Motor neuron (in vitro differentiated cells): ENCODE measurements around the gene VPS29. TPM values are rescaled to one million over a fixed set of nuclear protein-coding genes. Genes with fewer than 3 reads are reported as not detected.
"Not testable (repeated sequence)": the region's sequence is repeated elsewhere in the genome, so short reads cannot be mapped to it uniquely, and the experiment has no call there.

Source experiments
- ATAC-seq, 8 experiments: fragments of 200-7000 bp; cut with Tn5 transposase; replicated peaks in 6 of 8; 2 replicates each; pipeline ENCODE4 v1.8.0; 2021; ENCODE audit warnings: mild to moderate bottlenecking in 8 of 8, moderate library complexity in 8 of 8
- H3K27ac ChIP-seq, 2 donors: fragments of 250-450 bp; sonication (Bioruptor Pico); 2 replicates each; pipeline ENCODE4 v1.9.0; 2021; ENCODE audit warnings: antibody characterized with exemption in 2 of 2, mild to moderate bottlenecking in 2 of 2, moderate library complexity in 1 of 2
- H3K4me1 ChIP-seq, 2 donors: fragments of 250-450 bp; sonication (Bioruptor Pico); replicated peaks in 1 of 2; 2 replicates each; pipeline ENCODE4 v1.6.1; 2021; ENCODE audit warnings: antibody characterized with exemption in 2 of 2, mild to moderate bottlenecking in 2 of 2, moderate library complexity in 1 of 2
- H3K4me3 ChIP-seq, 5 donors: fragments of 250-450 bp; sonication (Bioruptor Pico); 2 replicates each; pipeline ENCODE4 v1.9.0; 2021; ENCODE audit warnings: antibody characterized with exemption in 5 of 5, mild to moderate bottlenecking in 5 of 5, moderate library complexity in 4 of 5
- WGBS, 10 experiments: fragments of 450-650 bp; shearing (Covaris generic); methylation state at CpG; one replicate each; pipeline ENCODE4 v1.0.0; 2022; 5-methylcytosine and 5-hydroxymethylcytosine counted together
- in situ Hi-C, 9 experiments: fragments of 400-800 bp; cut with MboI; loops; one replicate each; pipeline ENCODE4 v1.15.0; 2021; ENCODE audit warnings: low sequenced_read_pairs in 9 of 9, low pct_unique_long_range_greater_than_20kb in 2 of 9; ENCODE audit not compliant: unreplicated experiment in 9 of 9
- total RNA-seq, 8 experiments: library from RNA; unstranded; fragments of 300-600 nt; gene quantifications; 2 replicates each; pipeline versions ENCODE4 v1.2.3 to v1.2.4, GENCODE V29; 2022

The VPS29 gene
- total RNA-seq, 8 experiments from 2014 or later: 54.2 to 110 (median 83.7) TPM

- in situ Hi-C loops: loop anchor here in 3 of 9 experiments (10.0 to 25.0 kb wide), 3 partner anchors 91 to 373 kb away; partner anchors contain the start of gene TCTN1 (in 1 of the 3)
- no peak overlapping the region for H3K27ac ChIP-seq
- H3K4me3 ChIP-seq: no peak overlapping the region
- 46 to 94% (median 78%) methylated on average over 2 to 5 of the region's 6 CpGs; no CpG with 5 or more reads in 1 of the 10 experiments for WGBS, 10 experiments
- H3K4me1 ChIP-seq: no peaks in the 10 kb centered on the region
- no peak for ATAC-seq
Observed at GRCh38 chr12:110513842-110514241, 11.9 kb upstream of the VPS29 start.

- Histone ChIP-seq H3K4me1 (no peaks in the 10 kb centered on the region), H3K4me3 (no peak overlapping the region), H3K27ac (no peak overlapping the region)
- ATAC-seq: no peak
- in situ Hi-C loops: loop anchor here in 2 of 9 experiments (25.0 kb wide), 2 partner anchors 104 to 379 kb away; partner anchors contain the start of gene TCTN1 (in 1 of the 2)
- WGBS, 10 experiments: 77 to 100% (median 96%) methylated on average over 1 to 4 of the region's 4 CpGs
Observed at GRCh38 chr12:110508071-110508586, 6.2 kb upstream of the VPS29 start.

GRCh38 chr12:110505332-110505731 lies 3.4 kb upstream of the VPS29 start:
- ATAC-seq: no peak
- Histone ChIP-seq H3K4me1 (peaks cover 7 to 12% of the 10 kb centered on the region in 2 donors), H3K27ac (no peak overlapping the region), H3K4me3 (no peak overlapping the region)
- in situ Hi-C loops: loop anchor here in 2 of 9 experiments (25.0 kb wide), 2 partner anchors 107 to 382 kb away; partner anchors contain the start of gene TCTN1 (in 1 of the 2)
- 0 to 100% (median 74%) methylated on average over 1 to 3 of the region's 3 CpGs; no CpG with 5 or more reads in 1 of the 10 experiments for WGBS, 10 experiments

- in situ Hi-C loops: loop anchor here in 2 of 9 experiments (25.0 kb wide), 2 partner anchors 109 to 384 kb away; partner anchors contain the start of gene TCTN1 (in 1 of the 2)
- 67 to 100% (median 86%) methylated on average over 1 of the region's 1 CpG; no CpG with 5 or more reads in 4 of the 10 experiments for WGBS, 10 experiments
Observed at GRCh38 chr12:110503432-110503831, 1.5 kb upstream of the VPS29 start.

GRCh38 chr12:110501399-110501751 lies 536 bp downstream of the VPS29 start:
- peak overlapping the region; percentile 56 to 95 (median 78) for H3K4me3 ChIP-seq
- WGBS, 10 experiments: 0 to 6% (median 0%) methylated on average over 2 to 9 of the region's 17 CpGs; no CpG with 5 or more reads in 4 of the 10 experiments
- peak overlapping the region; percentile 72 to 87 for H3K27ac ChIP-seq
- H3K4me1 ChIP-seq: peaks cover 17 to 19% of the 10 kb centered on the region in 2 donors
- ATAC-seq: peak in 3 of 8 experiments; percentile 41 to 58 (median 48)
- in situ Hi-C loops: loop anchor here in 2 of 9 experiments (25.0 kb wide), 2 partner anchors 111 to 386 kb away; partner anchors contain the start of gene TCTN1 (in 1 of the 2)

More at GRCh38 chr12:110503432-110503831, 1.5 kb upstream of the VPS29 start:
- peaks cover 17 to 19% of the 10 kb centered on the region in 2 donors for H3K4me1 ChIP-seq
- ATAC-seq: no peak
- no peak overlapping the region for H3K27ac ChIP-seq
- H3K4me3 ChIP-seq: no peak overlapping the region

- Histone ChIP-seq H3K27ac (no peak overlapping the region), H3K4me3 (no peak overlapping the region), H3K4me1 (peaks cover 17 to 19% of the 10 kb centered on the region in 2 donors)
- WGBS, 10 experiments: 14 to 100% (median 86%) methylated on average over 1 to 4 of the region's 4 CpGs
- in situ Hi-C loops: no loop called here
- ATAC-seq: peak in 1 of 8 experiments; percentile 2
Observed at GRCh38 chr12:110498984-110499706, 2.8 kb downstream of the VPS29 start.

GRCh38 chr12:110475426-110475825 lies 26.5 kb downstream of the VPS29 start:
- no peak for ATAC-seq
- Histone ChIP-seq H3K4me1 (no peaks in the 10 kb centered on the region), H3K27ac (no peak overlapping the region), H3K4me3 (no peak overlapping the region)
- WGBS, 10 experiments: 90 to 100% (median 100%) methylated on average over 1 to 5 of the region's 7 CpGs; no CpG with 5 or more reads in 3 of the 10 experiments
- in situ Hi-C loops: no loop called here

- Histone ChIP-seq H3K4me1 (peaks cover 7 to 8% of the 10 kb centered on the region in 2 donors), H3K4me3 (peak within 1 kb of the TSS; percentile 42 to 85 (median 66)), H3K27ac (peak within 1 kb of the TSS; percentile 89 to 95)
- ATAC-seq: peak; percentile 82 to 90 (median 88)
- WGBS, 10 experiments: 0% methylated on average over 3 to 16 of the region's 78 CpGs; no CpG with 5 or more reads in 5 of the 10 experiments
- in situ Hi-C loops: loop anchor here in 1 of 9 experiments (25.0 kb wide), 1 partner anchor 419 kb away; no protein-coding TSS in a partner anchor
Observed at GRCh38 chr12:110468214-110469048, 33.5 kb downstream of the VPS29 start, which contains the start of the genes FAM216A and GPN3. TSS of gene FAM216A (plus strand) at chr12:110468845. CDS start at chr12:110468876, 31 bp downstream. TSS of gene GPN3 (minus strand) at chr12:110468257. CDS start at chr12:110468203, 54 bp downstream.

GRCh38 chr12:110467847-110468213 lies 34.1 kb downstream of the VPS29 start:
- H3K4me1 ChIP-seq: peaks cover 7 to 8% of the 10 kb centered on the region in 2 donors
- in situ Hi-C loops: loop anchor here in 1 of 9 experiments (25.0 kb wide), 1 partner anchor 419 kb away; no protein-coding TSS in a partner anchor
- ATAC-seq: no peak
- WGBS, 10 experiments: 0 to 5% (median 0%) methylated on average over 2 to 14 of the region's 15 CpGs; no CpG with 5 or more reads in 1 of the 10 experiments
- peak overlapping the region; percentile 9 to 89 for H3K27ac ChIP-seq
- peak overlapping the region; percentile 42 to 85 (median 66) for H3K4me3 ChIP-seq

GRCh38 chr12:110466791-110467190 lies 35.1 kb downstream of the VPS29 start:
- H3K27ac ChIP-seq: no peak overlapping the region
- no peak for ATAC-seq
- 56 to 94% (median 73%) methylated on average over 2 to 3 of the region's 5 CpGs; no CpG with 5 or more reads in 4 of the 10 experiments for WGBS, 10 experiments
- peaks cover 7 to 8% of the 10 kb centered on the region in 2 donors for H3K4me1 ChIP-seq
- H3K4me3 ChIP-seq: no peak overlapping the region
- in situ Hi-C loops: loop anchor here in 1 of 9 experiments (25.0 kb wide), 1 partner anchor 421 kb away; no protein-coding TSS in a partner anchor

GRCh38 chr12:110465765-110466164 lies 36.1 kb downstream of the VPS29 start:
- in situ Hi-C loops: loop anchor here in 1 of 9 experiments (25.0 kb wide), 1 partner anchor 422 kb away; no protein-coding TSS in a partner anchor
- H3K4me1 ChIP-seq, H3K27ac ChIP-seq, H3K4me3 ChIP-seq, ATAC-seq: not testable (repeated sequence)
- WGBS, 10 experiments: 83 to 100% (median 97%) methylated on average over 2 to 11 of the region's 11 CpGs; no CpG with 5 or more reads in 4 of the 10 experiments

GRCh38 chr12:110465024-110465423 lies 36.9 kb downstream of the VPS29 start:
- no peak for ATAC-seq
- H3K4me3 ChIP-seq: no peak overlapping the region
- H3K27ac ChIP-seq: no peak overlapping the region
- in situ Hi-C loops: loop anchor here in 1 of 9 experiments (25.0 kb wide), 1 partner anchor 422 kb away; no protein-coding TSS in a partner anchor
- WGBS, 10 experiments: 64 to 100% (median 83%) methylated on average over 1 to 2 of the region's 2 CpGs; no CpG with 5 or more reads in 4 of the 10 experiments
- peaks cover 7 to 8% of the 10 kb centered on the region in 2 donors for H3K4me1 ChIP-seq
